GM12878 (cell line): ENCODE results near the gene NUP210L. TPM values are rescaled to one million over a fixed set of nuclear protein-coding genes. Genes with fewer than 3 reads are reported as not detected.
"Not testable (repeated sequence)": the region's sequence is repeated elsewhere in the genome, so short reads cannot be mapped to it uniquely, and the experiment has no call there.

Experiments used
- ATAC-seq: fragments of 200-7000 bp; cut with Tn5 transposase; 3 replicates; pipeline ENCODE4 v1.9.1; 2020; ENCODE audit warnings: mild to moderate bottlenecking, moderate library complexity
- BruUV-seq: library from RNA; stranded (reverse); fragments of 400-500 nt; replicated peaks from 2 replicates; lab custom pipeline; 2021; lab: Mats Ljungman, UMichigan
- CTCF ChIA-PET: fragments of 300-600 bp; sonication (Branson Sonifier 250); formaldehyde crosslinking; extraction: SDS; loops from one replicate; lab custom pipeline; 2021; ENCODE audit warnings: inconsistent platforms; lab: Yijun Ruan, JAX
- POLR2A ChIA-PET: fragments of 350-600 bp; formaldehyde crosslinking; extraction: SDS; loops from one replicate; lab custom pipeline; 2021; ENCODE audit warnings: inconsistent platforms; lab: Charles Lee
- RAD21 ChIA-PET: fragments of 300-600 bp; sonication (Branson Sonifier 250); formaldehyde crosslinking; loops from one replicate; lab custom pipeline; 2023; ENCODE audit warnings: antibody characterized with exemption; ENCODE audit not compliant: unreplicated experiment; lab: Charles Lee
- SMC1A ChIA-PET: fragments of 300-600 bp; sonication (Branson Sonifier 250); formaldehyde crosslinking; loops from one replicate; lab custom pipeline; 2023; ENCODE audit not compliant: unreplicated experiment, uncharacterized antibody; lab: Charles Lee
- DNase-seq: peaks from one replicate; pipeline ENCODE4 v3.0.0-alpha.2; 2011; ENCODE audit warnings: low read depth, low spot score
- FAIRE-seq: peaks from 3 replicates; lab custom pipeline; 2011; peaks lifted over from hg19 to GRCh38; lab: Jason Lieb, UNC
- H2AFZ ChIP-seq: 2 replicates; pipeline ENCODE4 v1.6.0; 2011; ENCODE audit warnings: low read depth, low read length, control low read depth; ENCODE audit not compliant: control insufficient read depth
- H3K27ac ChIP-seq: 2 replicates; pipeline ENCODE4 v1.5.1; 2011; ENCODE audit warnings: control low read depth; ENCODE audit not compliant: control insufficient read depth, insufficient read depth
- H3K27me3 ChIP-seq, 2 experiments: replicated peaks in 1 of 2; 2 replicates each; pipeline versions ENCODE4 v1.6.0 to v1.6.1; 2011; ENCODE audit warnings: low read length in 1 of 2; ENCODE audit not compliant: control insufficient read depth in 2 of 2, insufficient read depth in 2 of 2
- H3K36me3 ChIP-seq, 2 experiments: 2 replicates each; pipeline ENCODE4 v1.5.1; 2011; ENCODE audit warnings: low read length in 1 of 2; ENCODE audit not compliant: control insufficient read depth in 2 of 2, insufficient read depth in 2 of 2
- H3K4me1 ChIP-seq: 2 replicates; pipeline ENCODE4 v1.6.1; 2011; ENCODE audit warnings: mild to moderate bottlenecking, low read length, moderate library complexity, mixed read lengths; ENCODE audit not compliant: control insufficient read depth, insufficient read depth
- H3K4me2 ChIP-seq: 2 replicates; pipeline ENCODE4 v1.6.0; 2011; ENCODE audit warnings: control low read depth; ENCODE audit not compliant: control insufficient read depth, insufficient read depth
- H3K4me3 ChIP-seq: fragments of 200-600 bp; sonication (generic); 2 replicates; pipeline ENCODE4 v1.5.1; 2016
- H3K79me2 ChIP-seq: 2 replicates; pipeline ENCODE4 v1.6.0; 2011; ENCODE audit warnings: low read length; ENCODE audit not compliant: control insufficient read depth, insufficient read depth
- H3K9ac ChIP-seq: 2 replicates; pipeline ENCODE4 v1.8.0; 2011; ENCODE audit warnings: low read length, control low read depth, mixed read lengths; ENCODE audit not compliant: control insufficient read depth, insufficient read depth
- H3K9me3 ChIP-seq: replicated peaks from 3 replicates; pipeline ENCODE4 v1.5.1; 2011; ENCODE audit warnings: mild to moderate bottlenecking, low read length; ENCODE audit not compliant: control insufficient read depth, insufficient read depth
- H4K20me1 ChIP-seq: 2 replicates; pipeline ENCODE4 v1.6.0; 2011; ENCODE audit not compliant: control insufficient read depth, insufficient read depth
- KAT2A ChIP-seq: conservative IDR thresholded peaks from 2 replicates; pipeline ENCODE4 v1.6.1; 2011; ENCODE audit warnings: low read depth, low read length; ENCODE audit not compliant: control insufficient read depth
- NFIC ChIP-seq: IDR thresholded peaks from 2 replicates; pipeline ENCODE4 v1.6.1; 2012; ENCODE audit warnings: low read depth, mild to moderate bottlenecking, inconsistent platforms, low read length, moderate library complexity
- SIN3A ChIP-seq: IDR thresholded peaks from 2 replicates; pipeline ENCODE4 v1.6.1; 2012; ENCODE audit warnings: low read depth, low read length, improper control_type of control experiment
- STAT1 ChIP-seq: fragments of 450-650 bp; conservative IDR thresholded peaks from 2 replicates; pipeline ENCODE4 v1.6.1; 2014; ENCODE audit warnings: antibody characterized with exemption, mild to moderate bottlenecking
- ZZZ3 ChIP-seq: IDR thresholded peaks from 2 replicates; pipeline ENCODE4 v1.6.1; 2011; ENCODE audit warnings: low read depth; ENCODE audit not compliant: control insufficient read depth, insufficient read length
- WGBS: methylation state at CpG from one replicate; pipeline ENCODE4 v1.1.6; 2016; ENCODE audit warnings: low lambda C conversion rate; ENCODE audit not compliant: insufficient replicate concordance, insufficient coverage; ENCODE audit errors: missing lambda C conversion rate; 5-methylcytosine and 5-hydroxymethylcytosine counted together
- in situ Hi-C: fragments of 300-500 bp; cut with MboI; formaldehyde crosslinking; loops from 9 replicates; pipeline ENCODE4 v1.14.3; 2018; ENCODE audit warnings: mixed read lengths
- intact Hi-C: fragments of 100-400 bp; cut with micrococcal nuclease; formaldehyde crosslinking; loops from one replicate; pipeline ENCODE4 v1.14.2; 2022; ENCODE audit not compliant: unreplicated experiment
- polyA plus RNA-seq, 11 experiments: library from polyadenylated mRNA; depleted of rRNA in 4 of 11; unstranded in 6 of 11; stranded (reverse) in 5 of 11; fragments of >200 nt; fragmentation: Nextera tagmentation in 4 of 11; fragmentation: Illumina TruSeq in 1 of 11; extraction: Ambion mirVana in 4 of 11; extraction: Trizol in 1 of 11; gene quantifications; 1 replicate in 1 of 11; 2 replicates in 10 of 11; pipeline versions ENCODE4 v1.2.1 to v1.2.3, GENCODE V29; 2011 to 2016; ENCODE audit warnings: inconsistent platforms in 2 of 11, missing spikeins in 2 of 11, low read depth in 1 of 11
- total RNA-seq, 4 experiments: library from RNA; depleted of rRNA in 3 of 4; stranded (reverse); fragments of >200 nt in 3 of 4; fragmentation: Illumina TruSeq in 1 of 4; extraction: Trizol in 1 of 4; gene quantifications; 2 replicates each; pipeline versions ENCODE4 v1.2.1 to v1.2.3, GENCODE V29; 2013 to 2021
- TF ChIP-seq, protein P1 (sequence below): IDR thresholded peaks from 2 replicates; pipeline ENCODE4 v1.6.1; 2011; ENCODE audit warnings: borderline replicate concordance, low read depth, mild to moderate bottlenecking, moderate library complexity, low read length; ENCODE audit not compliant: insufficient read depth, poor library complexity, severe bottlenecking
- TF ChIP-seq, protein P2 (sequence below): fragments of 450-650 bp; IDR thresholded peaks from 2 replicates; pipeline ENCODE4 v1.6.1; 2017; ENCODE audit warnings: borderline replicate concordance

The NUP210L gene
- total and polyA plus RNA-seq, 10 of the 15 experiments (the other 5 are each of a cell fraction or from before 2014, with no cell fraction given), result 0.04 to 0.08 (median 0.07) TPM; not detected in 7

DNA sequence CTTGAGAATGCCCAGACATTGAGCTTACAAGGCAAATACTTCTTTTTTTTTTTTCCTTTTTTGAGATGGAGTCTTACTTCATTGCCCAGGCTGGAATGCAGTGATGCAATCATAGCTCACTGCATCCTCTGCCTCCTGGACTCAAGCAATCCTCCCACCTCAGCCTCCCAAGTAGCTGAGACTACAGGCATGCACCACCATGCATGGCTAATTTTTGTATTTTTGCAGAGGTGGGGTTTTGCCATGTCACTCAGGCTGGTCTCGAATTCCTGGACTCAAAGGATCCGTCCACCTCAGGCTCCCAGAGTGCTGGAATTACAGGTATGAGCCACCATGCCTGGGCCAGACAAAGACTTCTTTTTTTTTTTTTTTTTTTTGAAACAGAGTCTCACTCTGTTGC, 79.1 kb downstream of the NUP210L start:
- TF ChIP-seq, protein P1, sequence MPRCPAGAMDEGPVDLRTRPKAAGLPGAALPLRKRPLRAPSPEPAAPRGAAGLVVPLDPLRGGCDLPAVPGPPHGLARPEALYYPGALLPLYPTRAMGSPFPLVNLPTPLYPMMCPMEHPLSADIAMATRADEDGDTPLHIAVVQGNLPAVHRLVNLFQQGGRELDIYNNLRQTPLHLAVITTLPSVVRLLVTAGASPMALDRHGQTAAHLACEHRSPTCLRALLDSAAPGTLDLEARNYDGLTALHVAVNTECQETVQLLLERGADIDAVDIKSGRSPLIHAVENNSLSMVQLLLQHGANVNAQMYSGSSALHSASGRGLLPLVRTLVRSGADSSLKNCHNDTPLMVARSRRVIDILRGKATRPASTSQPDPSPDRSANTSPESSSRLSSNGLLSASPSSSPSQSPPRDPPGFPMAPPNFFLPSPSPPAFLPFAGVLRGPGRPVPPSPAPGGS, result no peak
- TF ChIP-seq ZZZ3, result no peak
- ChIA-PET RAD21 (no interaction called here), CTCF (interaction anchor here (0.8 kb wide), 1 partner anchor 19 kb away, joined by 3 read pairs; no protein-coding TSS in a partner anchor), POLR2A (no interaction called here), SMC1A (interaction anchor here (1.4 to 1.7 kb wide), 2 partner anchors 11 to 13 kb away, joined by 3 to 4 read pairs; no protein-coding TSS in a partner anchor)
- Histone ChIP-seq H3K4me1 (no peaks in the 10 kb centered on the region), H3K4me3 (no peak overlapping the region), H3K9ac (no peak overlapping the region), H3K36me3 (no peaks in the 10 kb centered on the region), H3K9me3 (no peaks in the 10 kb centered on the region; the same call in 2 of the 3 replicates), H3K79me2 (no peaks in the 10 kb centered on the region), H4K20me1 (no peaks in the 10 kb centered on the region), H3K27ac (no peak overlapping the region), H3K4me2 (no peak overlapping the region), H3K27me3 (no peaks in the 10 kb centered on the region), H2AFZ (no peak overlapping the region)
- FAIRE-seq (no peak), ATAC-seq (no peak), DNase-seq (no peak)
- BruUV-seq, result no TSS peak
- 18% methylated on average over 2 of the region's 2 CpGs for WGBS
- in situ Hi-C loops (no loop called here), intact Hi-C loops (loop anchor here (10.0 kb wide), 1 partner anchor 51 kb away; no protein-coding TSS in a partner anchor)

- ChIA-PET POLR2A (no interaction called here), CTCF (no interaction called here), RAD21 (interaction anchor here (0.6 kb wide), 1 partner anchor 69 kb away, joined by 3 read pairs; no protein-coding TSS in a partner anchor), SMC1A (interaction anchor here (1.4 kb wide), 1 partner anchor 13 kb away, joined by 3 read pairs; no protein-coding TSS in a partner anchor)
- Histone ChIP-seq H3K4me2 (no peak overlapping the region), H3K36me3 (no peaks in the 10 kb centered on the region), H3K27ac (no peak overlapping the region), H3K9me3 (no peaks in the 10 kb centered on the region), H3K4me3 (no peak overlapping the region), H2AFZ (no peak overlapping the region), H3K79me2 (no peaks in the 10 kb centered on the region), H4K20me1 (no peaks in the 10 kb centered on the region), H3K9ac (no peak overlapping the region), H3K4me1 (no peaks in the 10 kb centered on the region), H3K27me3 (no peaks in the 10 kb centered on the region)
- in situ Hi-C loops, result no loop called here
- WGBS, result 20% methylated on average over 1 of the region's 1 CpG
- BruUV-seq, result no TSS peak
- no peak for FAIRE-seq
- TF ChIP-seq SIN3A (no peak), NFIC (no peak), KAT2A (no peak), STAT1 (no peak)
- TF ChIP-seq, protein P2, sequence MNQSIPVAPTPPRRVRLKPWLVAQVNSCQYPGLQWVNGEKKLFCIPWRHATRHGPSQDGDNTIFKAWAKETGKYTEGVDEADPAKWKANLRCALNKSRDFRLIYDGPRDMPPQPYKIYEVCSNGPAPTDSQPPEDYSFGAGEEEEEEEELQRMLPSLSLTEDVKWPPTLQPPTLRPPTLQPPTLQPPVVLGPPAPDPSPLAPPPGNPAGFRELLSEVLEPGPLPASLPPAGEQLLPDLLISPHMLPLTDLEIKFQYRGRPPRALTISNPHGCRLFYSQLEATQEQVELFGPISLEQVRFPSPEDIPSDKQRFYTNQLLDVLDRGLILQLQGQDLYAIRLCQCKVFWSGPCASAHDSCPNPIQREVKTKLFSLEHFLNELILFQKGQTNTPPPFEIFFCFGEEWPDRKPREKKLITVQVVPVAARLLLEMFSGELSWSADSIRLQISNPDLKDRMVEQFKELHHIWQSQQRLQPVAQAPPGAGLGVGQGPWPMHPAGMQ, result no peak
- no peak for ATAC-seq
- intact Hi-C loops, result no loop called here
- no peak for DNase-seq
These were observed 92.6 kb downstream of the NUP210L start for GRCh38 chr1:154062309-154062708.

DNA sequence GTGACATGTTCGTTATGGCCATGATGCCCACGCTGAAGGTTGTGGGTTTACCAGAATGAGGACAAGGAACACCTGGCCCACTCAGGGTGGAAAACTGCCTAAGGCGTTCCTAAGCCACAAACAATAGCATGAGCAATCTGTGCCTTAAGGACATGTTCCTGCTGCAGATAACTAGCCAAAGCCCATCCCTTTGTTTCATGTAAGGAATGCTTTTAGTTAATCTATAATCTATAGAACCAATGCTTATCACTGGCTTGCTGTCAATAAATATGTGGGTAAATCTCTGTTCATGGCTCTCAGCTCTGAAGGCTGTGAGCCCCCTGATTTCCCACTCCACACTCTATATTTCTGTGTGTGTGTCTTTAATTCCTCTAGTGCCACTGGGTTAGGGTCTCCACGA, 107.4 kb downstream of the NUP210L start:
- H3K4me1 ChIP-seq, in situ Hi-C loops, H3K27ac ChIP-seq, DNase-seq, POLR2A ChIA-PET, H3K9me3 ChIP-seq, H3K27me3 ChIP-seq, H4K20me1 ChIP-seq, H3K4me3 ChIP-seq, intact Hi-C loops, H3K36me3 ChIP-seq, RAD21 ChIA-PET, CTCF ChIA-PET, H2AFZ ChIP-seq, H3K9ac ChIP-seq, BruUV-seq, SMC1A ChIA-PET, FAIRE-seq, ATAC-seq, H3K4me2 ChIP-seq, H3K79me2 ChIP-seq: not testable (repeated sequence)
- 19% methylated on average over 4 of the region's 4 CpGs for WGBS
